ENCODE measurements around the gene THBS2.
A peak's percentile ranks its signal among the peaks of the same experiment; 100 is the strongest.
"Not testable (repeated sequence)": the region's sequence is repeated elsewhere in the genome, so short reads cannot be mapped to it uniquely, and the experiment has no call there.

Gene THBS2

GRCh38 chr6:169266746-169267591, 13.3 kb upstream of the THBS2 start:
- in situ Hi-C loops (cut with HindIII; ENCODE audit: low sequenced_read_pairs) = no loop called here
- TF ChIP-seq CTCF (IDR thresholded peaks at IDR 0.05; ENCODE audit: low read depth, low read length, missing control alignments) = no peak
- DNase-seq (ENCODE audit: low read depth) = no peak
- H3K4me3 ChIP-seq (ENCODE audit: low read depth, low read length) = no peak overlapping the region

GRCh38 chr6:169266261-169266660, 12.6 kb upstream of the THBS2 start:
- in situ Hi-C loops (cut with HindIII; ENCODE audit: low sequenced_read_pairs) = no loop called here
- H3K4me3 ChIP-seq (ENCODE audit: low read depth, low read length) = no peak overlapping the region
- no peak for TF ChIP-seq CTCF (IDR thresholded peaks at IDR 0.05; ENCODE audit: low read depth, low read length, missing control alignments)
- DNase-seq (ENCODE audit: low read depth) = no peak

GRCh38 chr6:169265486-169266131, 12.0 kb upstream of the THBS2 start:
- DNase-seq (ENCODE audit: low read depth) = no peak
- no peak overlapping the region for H3K4me3 ChIP-seq (ENCODE audit: low read depth, low read length)
- in situ Hi-C loops (cut with HindIII; ENCODE audit: low sequenced_read_pairs) = no loop called here
- no peak for TF ChIP-seq CTCF (IDR thresholded peaks at IDR 0.05; ENCODE audit: low read depth, low read length, missing control alignments)

- in situ Hi-C loops (cut with HindIII; ENCODE audit: low sequenced_read_pairs) = no loop called here
- TF ChIP-seq CTCF (IDR thresholded peaks at IDR 0.05; ENCODE audit: low read depth, low read length, missing control alignments) = no peak
- peak; percentile 24 for DNase-seq (ENCODE audit: low read depth)
- H3K4me3 ChIP-seq (ENCODE audit: low read depth, low read length) = no peak overlapping the region
Observed at GRCh38 chr6:169263836-169264608, 10.4 kb upstream of the THBS2 start.

GRCh38 chr6:169263374-169263773, 9.7 kb upstream of the THBS2 start:
- DNase-seq (ENCODE audit: low read depth) = no peak
- TF ChIP-seq CTCF (IDR thresholded peaks at IDR 0.05; ENCODE audit: low read depth, low read length, missing control alignments) = no peak

GRCh38 chr6:169262602-169263001, 9.0 kb upstream of the THBS2 start:
- H3K4me3 ChIP-seq (ENCODE audit: low read depth, low read length); DNase-seq (ENCODE audit: low read depth); in situ Hi-C loops (cut with HindIII; ENCODE audit: low sequenced_read_pairs): not testable (repeated sequence)

More at GRCh38 chr6:169263374-169263773, 9.7 kb upstream of the THBS2 start:
- H3K4me3 ChIP-seq (ENCODE audit: low read depth, low read length) = no peak overlapping the region
- in situ Hi-C loops (cut with HindIII; ENCODE audit: low sequenced_read_pairs) = no loop called here

Measured in astrocyte of the cerebellum (primary cell).